Measurements from ENCODE around the gene IFITM5.

IFITM5 gene

DNA sequence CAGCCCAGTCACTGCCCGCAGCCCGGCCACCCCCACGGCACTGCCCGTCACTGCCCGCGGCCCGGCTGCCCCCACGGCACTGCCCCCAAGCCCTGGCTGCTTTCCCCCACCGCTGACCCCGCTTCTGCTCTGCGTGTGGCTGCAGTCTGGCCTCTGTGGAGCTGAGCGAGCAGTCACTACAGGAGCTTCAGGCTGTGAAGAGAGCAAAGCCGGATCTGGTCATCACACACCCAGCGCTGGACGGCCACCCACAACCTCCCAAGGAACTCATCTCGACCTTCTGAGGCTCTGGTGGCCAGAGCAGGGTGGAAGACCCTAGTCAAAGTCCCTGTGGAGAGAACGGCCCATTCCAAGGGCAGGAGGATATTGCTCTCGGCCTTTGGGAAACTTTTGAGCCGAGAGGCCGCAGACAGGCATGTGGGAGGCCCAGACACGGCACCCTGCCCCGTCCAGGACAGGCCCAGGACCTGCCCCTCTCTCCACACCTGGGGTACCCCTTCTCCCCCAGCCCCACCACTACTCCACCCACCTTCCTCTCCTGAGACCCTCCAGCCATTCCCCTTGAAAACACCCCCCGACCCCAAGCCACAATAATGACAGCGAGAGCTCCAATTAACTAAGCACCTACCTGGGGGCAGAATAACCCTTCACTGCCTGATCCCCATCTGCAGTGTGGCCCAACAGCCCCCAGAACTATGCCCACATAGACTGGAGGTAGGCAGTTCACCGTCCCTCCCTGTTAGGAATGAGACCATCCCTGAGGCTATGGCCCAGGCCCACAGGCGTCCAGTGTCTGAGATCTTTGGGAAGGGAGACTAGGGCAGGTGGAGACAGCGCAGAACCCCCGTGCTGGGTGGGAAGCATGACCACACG is 14.1 kb downstream of the IFITM5 start:
- no peak for DNase-seq

DNA sequence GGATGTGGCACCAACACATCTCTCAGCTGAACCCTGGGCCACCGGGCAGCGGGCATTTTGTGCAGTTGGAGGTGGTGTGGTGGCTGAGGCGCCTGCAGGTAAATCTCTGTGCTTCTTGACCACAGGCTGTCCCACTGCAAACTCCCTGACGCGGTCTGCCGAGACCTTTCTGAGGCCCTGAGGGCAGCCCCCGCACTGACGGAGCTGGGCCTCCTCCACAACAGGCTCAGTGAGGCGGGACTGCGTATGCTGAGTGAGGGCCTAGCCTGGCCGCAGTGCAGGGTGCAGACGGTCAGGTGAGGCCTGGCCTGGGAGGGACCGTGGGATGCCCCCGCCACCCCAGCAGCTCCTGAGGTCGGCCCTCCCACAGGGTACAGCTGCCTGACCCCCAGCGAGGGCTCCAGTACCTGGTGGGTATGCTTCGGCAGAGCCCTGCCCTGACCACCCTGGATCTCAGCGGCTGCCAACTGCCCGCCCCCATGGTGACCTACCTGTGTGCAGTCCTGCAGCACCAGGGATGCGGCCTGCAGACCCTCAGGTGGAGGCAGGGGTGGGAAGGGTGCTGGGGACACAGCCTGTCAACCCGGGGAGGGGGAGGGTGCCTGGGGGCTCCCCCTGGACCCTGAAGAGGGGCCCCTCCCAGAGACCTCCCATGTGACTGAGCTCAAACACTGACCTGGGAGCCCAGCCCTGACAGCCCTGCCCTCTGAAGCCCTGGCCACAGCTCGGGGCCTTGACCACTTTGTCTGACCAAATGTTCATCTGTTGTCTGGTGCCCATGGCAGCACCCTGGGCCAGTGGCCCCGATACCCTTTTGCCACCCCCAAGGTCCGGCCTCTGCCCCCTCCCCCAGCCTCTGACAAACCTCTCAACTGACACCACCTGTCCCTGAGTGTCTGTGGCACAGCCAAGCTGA is 15.0 kb downstream of the IFITM5 start:
- DNase-seq, result no peak

DNA sequence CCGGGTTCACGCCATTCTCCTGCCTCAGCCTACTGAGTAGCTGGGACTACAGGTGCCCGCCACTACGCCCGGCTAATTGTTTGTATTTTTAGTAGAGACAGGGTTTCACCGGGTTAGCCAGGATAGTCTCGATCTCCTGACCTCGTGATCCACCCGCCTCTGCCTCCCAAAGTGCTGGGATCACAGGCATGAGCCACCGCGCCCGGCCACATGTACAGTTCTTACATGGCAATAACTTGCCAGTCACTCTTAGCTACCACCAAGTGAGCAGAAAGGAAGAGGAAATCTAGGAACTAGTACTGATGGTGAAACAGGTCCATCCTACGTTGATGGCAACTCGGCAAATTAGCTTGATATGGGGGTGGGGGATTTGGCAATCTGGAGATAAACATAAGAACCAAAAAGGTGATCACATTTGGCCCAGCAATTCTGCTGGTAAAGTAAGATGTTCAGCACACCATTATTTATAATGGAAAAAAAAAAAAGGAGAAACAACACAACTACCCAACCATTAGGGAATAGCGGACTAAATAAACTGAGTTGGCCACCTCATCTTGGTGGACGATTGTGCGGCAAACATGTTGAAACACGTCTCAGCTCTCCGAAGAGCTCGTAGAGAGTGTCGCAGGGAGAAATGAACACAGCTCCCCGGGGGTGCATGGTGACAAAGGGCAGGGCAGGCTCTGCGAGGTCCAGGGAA is 15.8 kb downstream of the IFITM5 start:
- DNase-seq, result no peak

DNA sequence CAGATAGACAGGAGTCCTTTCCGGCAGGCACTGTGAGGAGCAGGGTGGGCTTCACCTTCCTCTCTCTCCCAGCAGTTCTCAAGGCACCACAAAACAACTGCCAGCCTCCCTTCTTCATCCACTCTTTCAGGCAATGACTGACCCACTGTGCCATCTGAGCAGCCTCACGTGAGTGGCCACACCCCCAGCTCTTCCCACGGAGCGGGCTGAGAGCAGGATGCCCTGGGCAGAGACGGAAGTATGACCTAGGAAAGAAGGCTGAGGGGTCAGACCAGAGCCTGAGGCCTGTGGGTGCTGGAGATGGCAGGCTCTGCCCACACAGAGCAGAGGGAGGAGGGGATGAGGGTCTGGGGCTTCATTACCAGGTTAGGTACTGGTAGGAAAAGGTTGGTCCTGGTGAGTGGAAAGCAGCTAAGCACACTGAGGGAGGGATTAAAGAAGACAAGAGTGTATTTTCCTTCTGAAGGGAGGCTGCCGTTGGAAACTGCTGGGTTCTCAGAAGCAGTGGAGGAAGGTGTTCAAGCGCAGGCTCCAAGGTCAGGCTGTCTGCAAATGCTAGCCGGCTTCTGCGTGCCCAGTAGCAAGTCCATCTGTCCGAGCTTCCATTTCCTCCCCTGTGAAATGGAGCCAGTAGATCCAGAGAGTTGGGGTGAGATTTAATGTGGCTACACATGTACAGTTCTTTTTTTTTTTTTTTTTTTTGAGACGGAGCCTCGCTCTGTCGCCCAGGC is 16.5 kb downstream of the IFITM5 start:
- DNase-seq, result no peak

DNA sequence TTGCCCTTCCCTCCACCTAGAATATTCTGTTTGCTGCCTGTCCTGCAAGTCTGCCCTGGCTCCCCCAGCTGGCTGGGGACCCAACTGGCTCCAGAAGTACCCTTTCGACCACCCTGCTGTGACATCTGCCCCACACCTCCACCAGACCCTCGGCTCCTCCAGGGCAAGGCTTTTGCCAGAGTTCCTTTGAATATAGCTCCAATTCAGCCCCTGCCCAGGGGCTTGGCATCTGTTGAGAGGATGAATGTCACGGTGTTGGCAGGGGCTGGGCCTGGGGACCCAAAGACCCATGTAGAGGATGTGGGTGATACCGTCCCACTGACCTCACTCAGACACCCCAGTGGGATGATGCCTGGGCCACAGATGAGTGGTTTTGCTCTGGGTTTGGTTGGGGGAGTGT is 17.2 kb downstream of the IFITM5 start:
- no peak for DNase-seq

DNA sequence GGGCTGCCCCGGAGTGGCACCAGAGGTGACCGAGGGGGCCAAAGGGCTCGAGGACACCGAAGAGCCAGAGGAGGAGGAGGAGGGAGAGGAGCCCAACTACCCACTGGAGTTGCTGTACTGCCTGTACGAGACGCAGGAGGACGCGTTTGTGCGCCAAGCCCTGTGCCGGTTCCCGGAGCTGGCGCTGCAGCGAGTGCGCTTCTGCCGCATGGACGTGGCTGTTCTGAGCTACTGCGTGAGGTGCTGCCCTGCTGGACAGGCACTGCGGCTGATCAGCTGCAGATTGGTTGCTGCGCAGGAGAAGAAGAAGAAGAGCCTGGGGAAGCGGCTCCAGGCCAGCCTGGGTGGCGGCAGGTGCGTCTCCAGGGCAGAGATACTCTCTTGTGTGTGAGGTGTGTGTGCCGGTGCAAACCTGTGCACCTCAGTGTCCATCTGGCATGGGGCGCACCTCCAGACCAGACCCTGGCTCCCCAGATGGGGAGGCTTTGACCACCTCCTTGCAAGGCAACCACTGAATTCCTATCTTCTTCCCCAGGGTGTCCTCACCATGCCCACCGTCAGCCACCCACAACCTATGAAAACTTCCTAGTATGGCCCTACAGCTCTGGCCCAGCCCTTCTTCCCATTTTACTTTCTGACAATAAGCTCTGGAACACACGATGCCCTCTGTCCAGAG is 17.7 kb downstream of the IFITM5 start:
- no peak for DNase-seq

DNA sequence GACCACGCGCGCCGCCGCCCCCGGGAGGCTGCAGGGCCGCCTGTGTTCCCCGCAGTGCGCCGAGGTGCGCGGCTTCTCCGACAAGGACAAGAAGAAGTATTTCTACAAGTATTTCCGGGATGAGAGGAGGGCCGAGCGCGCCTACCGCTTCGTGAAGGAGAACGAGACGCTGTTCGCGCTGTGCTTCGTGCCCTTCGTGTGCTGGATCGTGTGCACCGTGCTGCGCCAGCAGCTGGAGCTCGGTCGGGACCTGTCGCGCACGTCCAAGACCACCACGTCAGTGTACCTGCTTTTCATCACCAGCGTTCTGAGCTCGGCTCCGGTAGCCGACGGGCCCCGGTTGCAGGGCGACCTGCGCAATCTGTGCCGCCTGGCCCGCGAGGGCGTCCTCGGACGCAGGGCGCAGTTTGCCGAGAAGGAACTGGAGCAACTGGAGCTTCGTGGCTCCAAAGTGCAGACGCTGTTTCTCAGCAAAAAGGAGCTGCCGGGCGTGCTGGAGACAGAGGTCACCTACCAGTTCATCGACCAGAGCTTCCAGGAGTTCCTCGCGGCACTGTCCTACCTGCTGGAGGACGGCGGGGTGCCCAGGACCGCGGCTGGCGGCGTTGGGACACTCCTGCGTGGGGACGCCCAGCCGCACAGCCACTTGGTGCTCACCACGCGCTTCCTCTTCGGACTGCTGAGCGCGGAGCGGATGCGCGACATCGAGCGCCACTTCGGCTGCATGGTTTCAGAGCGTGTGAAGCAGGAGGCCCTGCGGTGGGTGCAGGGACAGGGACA is 18.4 kb downstream of the IFITM5 start:
- DNase-seq, result no peak

DNA sequence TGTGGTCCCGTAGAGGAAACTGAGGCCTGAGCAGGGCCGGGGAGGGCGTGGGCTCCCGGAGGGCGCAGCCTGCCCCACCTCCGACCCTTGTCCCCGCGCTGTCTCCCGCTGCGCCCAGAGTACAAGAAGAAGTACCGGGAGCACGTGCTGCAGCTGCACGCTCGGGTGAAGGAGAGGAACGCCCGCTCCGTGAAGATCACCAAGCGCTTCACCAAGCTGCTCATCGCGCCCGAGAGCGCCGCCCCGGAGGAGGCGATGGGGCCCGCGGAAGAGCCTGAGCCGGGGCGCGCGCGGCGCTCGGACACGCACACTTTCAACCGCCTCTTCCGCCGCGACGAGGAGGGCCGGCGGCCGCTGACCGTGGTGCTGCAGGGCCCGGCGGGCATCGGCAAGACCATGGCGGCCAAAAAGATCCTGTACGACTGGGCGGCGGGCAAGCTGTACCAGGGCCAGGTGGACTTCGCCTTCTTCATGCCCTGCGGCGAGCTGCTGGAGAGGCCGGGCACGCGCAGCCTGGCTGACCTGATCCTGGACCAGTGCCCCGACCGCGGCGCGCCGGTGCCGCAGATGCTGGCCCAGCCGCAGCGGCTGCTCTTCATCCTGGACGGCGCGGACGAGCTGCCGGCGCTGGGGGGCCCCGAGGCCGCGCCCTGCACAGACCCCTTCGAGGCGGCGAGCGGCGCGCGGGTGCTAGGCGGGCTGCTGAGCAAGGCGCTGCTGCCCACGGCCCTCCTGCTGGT is 19.2 kb downstream of the IFITM5 start:
- no peak for DNase-seq

DNA sequence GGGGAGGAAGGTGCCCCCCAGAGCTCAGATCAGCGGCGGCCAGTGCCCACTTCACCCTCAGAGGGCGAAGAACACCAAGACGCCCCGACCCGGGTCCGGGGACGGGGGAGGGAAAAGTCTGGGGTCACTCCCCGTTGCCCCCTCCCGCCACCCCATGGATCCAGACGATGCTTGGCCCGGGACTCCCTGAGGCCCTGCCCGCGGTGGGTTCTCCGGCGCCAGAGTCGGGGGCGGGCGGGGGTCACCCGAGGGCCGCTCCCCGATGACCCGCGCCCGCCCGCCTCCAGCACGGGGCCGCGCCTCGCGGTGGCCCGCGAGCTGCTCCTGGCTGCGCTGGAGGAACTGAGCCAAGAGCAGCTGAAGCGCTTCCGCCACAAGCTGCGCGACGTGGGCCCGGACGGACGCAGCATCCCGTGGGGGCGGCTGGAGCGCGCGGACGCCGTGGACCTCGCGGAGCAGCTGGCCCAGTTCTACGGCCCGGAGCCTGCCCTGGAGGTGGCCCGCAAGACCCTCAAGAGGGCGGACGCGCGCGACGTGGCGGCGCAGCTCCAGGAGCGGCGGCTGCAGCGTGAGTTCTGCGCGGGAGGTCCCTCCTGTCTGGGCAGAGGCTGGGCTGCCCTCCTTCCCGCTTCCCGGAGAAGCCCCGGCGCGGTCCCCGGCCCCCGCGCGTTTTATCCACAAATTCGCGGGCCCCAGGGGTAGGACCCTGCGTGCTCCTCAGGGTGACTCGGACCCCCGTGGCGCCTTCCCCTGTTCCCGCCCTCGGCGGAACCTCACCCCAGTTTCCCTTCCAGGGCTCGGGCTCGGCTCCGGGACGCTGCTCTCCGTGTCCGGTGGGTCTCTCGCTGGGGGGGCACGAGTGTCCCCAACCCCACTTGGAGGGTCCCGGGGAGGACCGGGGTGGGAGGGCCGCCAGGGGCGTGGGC is 20.0 kb downstream of the IFITM5 start:
- no peak for DNase-seq

DNA sequence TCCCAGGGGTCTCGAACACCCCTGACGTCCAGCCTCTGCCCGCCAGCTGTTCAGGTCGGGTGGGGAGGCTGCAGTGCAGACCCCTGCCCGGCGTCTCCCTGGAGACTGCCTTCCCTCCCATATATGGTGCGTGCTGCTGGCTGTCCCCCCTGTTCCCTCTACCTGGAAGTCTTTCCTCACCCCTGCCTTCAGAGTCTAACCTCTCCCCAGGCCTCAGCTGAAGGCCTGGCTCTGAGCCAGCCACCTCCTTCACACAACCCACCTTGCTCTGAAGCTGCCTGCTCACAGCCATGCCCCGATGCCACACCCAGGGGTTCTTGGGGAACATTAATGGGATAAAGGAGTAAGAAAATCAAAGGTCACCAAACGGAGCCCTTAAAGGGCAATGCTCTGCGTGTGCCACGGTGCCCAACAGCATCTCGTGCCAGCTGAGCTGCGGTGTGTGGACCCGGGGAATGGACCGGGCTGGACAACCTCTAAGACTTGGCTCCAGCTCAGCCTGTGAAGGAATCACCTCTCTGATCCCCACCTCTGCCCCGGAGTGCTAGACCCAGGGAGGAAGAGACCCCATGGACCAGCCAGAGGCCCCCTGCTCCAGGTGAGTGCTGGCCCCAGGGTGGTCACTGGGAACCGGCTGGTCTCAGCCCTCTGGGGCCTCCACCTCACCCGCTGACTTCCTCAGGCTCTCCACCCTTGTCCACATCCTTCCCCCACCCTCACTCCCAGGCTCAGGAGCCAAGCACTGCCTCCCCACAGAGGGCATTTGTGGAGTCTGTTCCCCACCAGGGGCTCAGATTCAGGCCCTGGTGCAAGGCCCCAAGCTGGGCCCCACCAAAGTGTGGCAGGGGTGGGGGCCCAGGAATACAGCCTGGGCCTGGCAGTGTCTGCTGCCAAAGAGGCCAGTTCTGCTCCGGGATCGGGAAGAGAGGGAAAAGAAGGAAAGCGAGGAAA is 21.1 kb downstream of the IFITM5 start, which contains the start of gene NLRP6:
Gene NLRP6, plus strand, starts transcription at position 407 of the 951 bp plus-strand sequence. Its CDS starts 163 bp downstream, at position 570.
- no peak for DNase-seq

DNA sequence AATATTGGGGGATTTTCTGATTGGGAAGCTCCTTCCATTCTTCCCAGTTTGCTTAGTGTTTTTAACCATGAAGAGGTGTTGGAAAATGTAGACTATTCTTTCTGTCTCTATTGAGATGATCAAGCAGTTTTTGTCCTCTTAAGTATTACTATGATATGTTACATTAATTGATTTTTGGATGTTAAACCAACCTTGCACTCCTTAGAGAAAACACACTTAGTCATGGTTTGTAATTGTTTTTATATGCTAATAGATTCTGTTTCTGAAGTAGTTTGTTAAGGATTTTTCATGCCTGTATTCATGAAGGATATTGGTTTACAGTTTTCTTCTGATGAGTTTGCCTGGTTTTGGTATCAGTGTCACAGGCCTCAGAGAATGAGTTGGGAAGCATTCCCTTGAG is 23.1 kb downstream of the IFITM5 start:
- no peak for DNase-seq

DNA sequence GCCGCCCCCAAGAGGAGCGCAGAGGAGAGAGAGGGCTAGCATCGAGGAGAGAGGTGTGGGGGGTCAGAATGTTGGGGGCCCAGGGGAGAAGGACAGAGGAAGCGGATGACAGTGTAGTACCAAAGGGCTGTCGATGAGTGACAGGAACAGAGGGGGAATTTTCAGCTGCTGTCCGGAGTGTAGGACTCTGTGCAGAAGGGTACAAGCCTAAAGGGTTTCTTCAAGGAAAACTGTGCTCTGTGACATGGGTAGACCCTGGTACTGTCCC is 26.5 kb downstream of the IFITM5 start:
- no peak for DNase-seq

DNA sequence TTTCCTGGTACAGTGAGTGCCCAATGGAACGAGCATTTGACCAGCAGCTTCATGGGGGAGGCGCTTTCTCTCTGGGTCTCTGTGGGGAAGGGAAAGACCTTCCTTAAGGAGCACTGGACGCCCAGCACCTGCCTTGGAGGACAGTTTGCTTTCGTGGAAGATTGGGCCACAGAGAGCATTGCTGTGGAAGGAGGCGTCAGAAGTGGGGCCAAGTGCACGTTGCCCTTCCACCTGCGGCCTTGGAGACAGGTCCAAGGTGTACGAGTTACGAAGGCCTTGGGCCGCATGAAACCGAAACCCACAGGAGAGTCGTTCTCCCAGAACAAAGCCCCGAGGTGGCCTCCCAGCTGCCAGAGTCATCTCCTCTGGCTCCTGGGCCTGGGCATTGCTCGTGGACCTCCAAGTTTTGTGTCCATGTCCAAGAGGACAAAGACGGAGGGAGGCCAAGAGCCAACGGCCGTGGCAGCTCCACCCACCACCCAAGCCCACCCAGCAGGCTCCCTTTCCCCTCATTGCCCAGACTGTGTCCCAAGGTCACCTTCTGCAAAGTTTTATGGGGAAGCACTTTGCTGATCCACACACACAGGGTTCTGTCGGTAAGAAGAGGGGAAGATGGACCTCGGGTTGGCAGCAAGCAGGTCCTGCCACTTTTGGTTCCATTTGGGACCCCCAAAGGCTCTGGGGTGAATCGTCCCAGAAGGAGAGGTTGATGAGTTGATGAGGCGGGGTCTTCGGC is 27.0 kb downstream of the IFITM5 start:
- no peak for DNase-seq

DNA sequence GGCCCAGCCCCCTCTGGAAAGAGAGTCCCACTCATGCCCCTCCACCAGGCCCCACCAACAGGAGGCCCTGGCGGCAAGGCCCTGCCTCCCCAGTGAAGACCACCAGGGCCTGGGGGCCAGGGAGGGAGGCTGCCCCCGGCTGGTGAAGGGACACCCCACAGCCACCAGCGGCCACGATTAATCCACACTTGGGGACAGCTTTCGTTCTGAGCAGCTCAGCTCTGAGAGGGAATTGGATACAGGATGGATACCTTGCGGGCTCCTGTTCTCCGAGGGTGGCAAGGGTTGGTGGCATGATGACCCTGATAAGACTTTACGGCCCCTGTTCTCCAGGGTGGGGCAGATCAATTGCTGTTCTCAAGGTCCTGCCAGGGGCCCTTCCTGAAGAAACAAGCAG is 28.0 kb downstream of the IFITM5 start:
- no peak for DNase-seq

DNA sequence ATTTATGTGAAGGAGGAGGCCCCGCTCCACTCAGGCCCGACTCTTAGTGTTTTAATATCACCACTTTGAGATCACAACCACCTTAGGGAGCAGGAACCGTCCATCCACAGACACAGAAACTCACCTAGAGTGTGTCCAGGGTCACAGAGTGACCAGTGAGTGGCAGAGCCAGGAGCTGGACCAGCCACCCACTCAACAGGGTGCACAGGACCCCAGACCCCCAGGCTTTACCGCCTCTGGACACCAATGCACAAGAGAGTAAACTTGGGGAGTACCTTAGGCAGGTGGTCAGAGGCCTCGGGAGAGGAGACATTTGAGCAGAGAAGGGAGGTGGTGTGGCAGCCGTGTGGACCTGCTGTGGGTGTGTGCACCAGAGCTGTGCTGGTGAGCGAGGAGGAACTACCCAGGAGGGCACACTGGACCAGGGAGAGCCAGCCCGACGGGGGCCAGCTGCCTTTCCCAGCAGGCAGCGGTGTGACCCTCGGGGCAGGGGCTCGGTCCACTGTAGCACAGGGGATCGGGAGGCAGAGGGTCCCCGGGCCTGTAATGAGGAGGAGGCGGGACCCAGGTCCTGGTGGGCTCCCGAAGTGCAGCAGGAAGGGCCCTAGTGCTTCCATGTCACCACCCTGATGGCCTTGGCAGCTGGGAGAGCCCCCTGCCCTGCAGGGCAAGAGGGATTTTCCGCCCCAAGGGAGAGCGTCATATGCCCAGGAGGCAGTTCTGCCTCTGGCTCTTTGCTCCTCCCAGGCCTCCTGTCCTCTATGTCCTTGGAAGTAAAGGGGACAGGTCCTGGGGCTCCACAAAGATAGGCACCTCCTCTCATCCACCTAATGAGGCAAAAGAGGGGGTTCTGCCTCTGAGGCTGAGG is 28.6 kb downstream of the IFITM5 start:
- DNase-seq, result no peak
